IMR-90 (cell line): ENCODE measurements around the gene GAPVD1. TPM values are rescaled to one million over a fixed set of nuclear protein-coding genes. Genes with fewer than 3 reads are reported as not detected.
A peak's percentile ranks its signal among the peaks of the same experiment; 100 is the strongest.

Experiments used
- ATAC-seq: fragments of 200-7000 bp; cut with Tn5 transposase; 2 replicates; pipeline ENCODE4 v1.9.1; 2020; ENCODE audit warnings: low read depth, mild to moderate bottlenecking, moderate library complexity
- BruUV-seq: library from RNA; stranded (reverse); fragments of 400-500 nt; replicated peaks from 2 replicates; lab custom pipeline; 2021; lab: Mats Ljungman, UMichigan
- CTCF ChIA-PET: fragments of 300-600 bp; formaldehyde crosslinking; extraction: SDS; loops from one replicate; lab custom pipeline; 2021; ENCODE audit warnings: antibody characterized with exemption; lab: Yijun Ruan, JAX
- POLR2A ChIA-PET: fragments of 300-600 bp; sonication (Branson Sonifier 250); formaldehyde crosslinking; loops from one replicate; lab custom pipeline; 2022; ENCODE audit warnings: antibody characterized with exemption; ENCODE audit not compliant: unreplicated experiment; lab: Charles Lee
- DNase-seq: peaks from one replicate; pipeline ENCODE4 v3.0.0; 2013
- H2AFZ ChIP-seq: replicated peaks from 2 replicates; pipeline ENCODE3; 2013; ENCODE audit warnings: low read length, mild to moderate bottlenecking; ENCODE audit not compliant: poor library complexity
- H2AK5ac ChIP-seq: 2 replicates; pipeline ENCODE4 v1.6.1; 2013; ENCODE audit warnings: low read depth, low read length, inconsistent platforms
- H2AK9ac ChIP-seq: replicated peaks from 2 replicates; pipeline ENCODE3; 2013; ENCODE audit warnings: mild to moderate bottlenecking, low read depth, low read length, moderate library complexity; ENCODE audit not compliant: poor library complexity
- H2BK120ac ChIP-seq: 2 replicates; pipeline ENCODE4 v1.6.1; 2013; ENCODE audit warnings: low read depth, low read length, inconsistent platforms
- H2BK15ac ChIP-seq: 3 replicates; pipeline ENCODE4 v1.6.1; 2013; ENCODE audit warnings: low read depth, low read length, inconsistent platforms
- H2BK20ac ChIP-seq: 2 replicates; pipeline ENCODE4 v1.6.1; 2013; ENCODE audit warnings: low read depth, mild to moderate bottlenecking, inconsistent platforms, low read length, moderate library complexity
- H2BK5ac ChIP-seq: 2 replicates; pipeline ENCODE4 v1.6.1; 2013; ENCODE audit warnings: mild to moderate bottlenecking, low read depth, low read length, inconsistent platforms; ENCODE audit not compliant: poor library complexity, severe bottlenecking
- H3K14ac ChIP-seq: replicated peaks from 2 replicates; pipeline ENCODE4 v1.6.1; 2013; ENCODE audit warnings: low read depth, low read length, inconsistent platforms
- H3K18ac ChIP-seq: 2 replicates; pipeline ENCODE4 v1.6.1; 2013; ENCODE audit warnings: low read depth, low read length, control low read depth
- H3K23ac ChIP-seq: 2 replicates; pipeline ENCODE4 v1.6.1; 2013; ENCODE audit warnings: low read depth, low read length, inconsistent platforms
- H3K27ac ChIP-seq: 2 replicates; pipeline ENCODE4 v1.5.1; 2013; ENCODE audit warnings: mild to moderate bottlenecking, control low read depth, low read length; ENCODE audit not compliant: insufficient read depth
- H3K27me3 ChIP-seq: 2 replicates; pipeline ENCODE4 v1.6.1; 2013; ENCODE audit warnings: low read length; ENCODE audit not compliant: control insufficient read depth, insufficient read depth
- H3K36me3 ChIP-seq: 2 replicates; pipeline ENCODE4 v1.6.1; 2013; ENCODE audit warnings: low read length, mixed read lengths; ENCODE audit not compliant: control insufficient read depth, insufficient read depth
- H3K4ac ChIP-seq: 2 replicates; pipeline ENCODE4 v1.6.1; 2013; ENCODE audit warnings: low read depth, low read length, inconsistent platforms
- H3K4me1 ChIP-seq: 2 replicates; pipeline ENCODE4 v1.6.1; 2013; ENCODE audit warnings: low read length, mixed read lengths; ENCODE audit not compliant: control insufficient read depth, insufficient read depth
- H3K4me2 ChIP-seq: 2 replicates; pipeline ENCODE4 v1.6.1; 2013; ENCODE audit warnings: low read depth, mild to moderate bottlenecking, control low read depth, low read length, moderate library complexity
- H3K4me3 ChIP-seq: 2 replicates; pipeline ENCODE4 v1.5.1; 2013; ENCODE audit warnings: low read depth, mild to moderate bottlenecking, control low read depth, low read length, moderate library complexity; ENCODE audit not compliant: insufficient read depth
- H3K56ac ChIP-seq: 2 replicates; pipeline ENCODE4 v1.6.1; 2013; ENCODE audit warnings: low read length, inconsistent platforms; ENCODE audit not compliant: insufficient read depth; ENCODE audit errors: extremely low read depth
- H3K79me1 ChIP-seq, 2 experiments: 2 replicates each; pipeline ENCODE4 v1.6.1; 2013; ENCODE audit warnings: low read length in 2 of 2, inconsistent platforms in 1 of 2, low read depth in 1 of 2
- H3K9ac ChIP-seq: 2 replicates; pipeline ENCODE4 v1.6.1; 2013; ENCODE audit warnings: low read depth, low read length, control low read depth
- H3K9me1 ChIP-seq: 2 replicates; pipeline ENCODE4 v1.6.1; 2013; ENCODE audit warnings: low read length, inconsistent platforms; ENCODE audit not compliant: insufficient read depth
- H3K9me3 ChIP-seq: 2 replicates; pipeline ENCODE4 v1.6.1; 2013; ENCODE audit warnings: low read length; ENCODE audit not compliant: control insufficient read depth, insufficient read depth
- H4K20me1 ChIP-seq: 2 replicates; pipeline ENCODE4 v1.6.1; 2013; ENCODE audit warnings: low read length, inconsistent platforms; ENCODE audit not compliant: insufficient read depth
- H4K5ac ChIP-seq: 2 replicates; pipeline ENCODE4 v1.6.1; 2013; ENCODE audit warnings: mild to moderate bottlenecking, low read depth, low read length, control low read depth
- H4K8ac ChIP-seq, 2 experiments: 2 replicates each; pipeline ENCODE4 v1.6.1; 2013; ENCODE audit warnings: low read depth in 2 of 2, low read length in 2 of 2, control low read depth in 1 of 2, inconsistent platforms in 1 of 2
- H4K91ac ChIP-seq: 2 replicates; pipeline ENCODE4 v1.6.1; 2013; ENCODE audit warnings: low read depth, low read length, inconsistent platforms; ENCODE audit not compliant: insufficient read depth
- BHLHE40 ChIP-seq: fragments of 150-350 bp; IDR thresholded peaks from 2 replicates; pipeline ENCODE4 v1.6.1; 2016; ENCODE audit warnings: mild to moderate bottlenecking, low read depth, low read length
- CEBPB ChIP-seq: IDR thresholded peaks from 2 replicates; pipeline ENCODE4 v1.6.1; 2012; ENCODE audit warnings: low read depth, low read length, improper control_type of control experiment
- CHD1 ChIP-seq: IDR thresholded peaks from 2 replicates; pipeline ENCODE4 v1.6.1; 2012; ENCODE audit warnings: low read depth, low read length, improper control_type of control experiment
- FOS ChIP-seq: fragments of 150-350 bp; IDR thresholded peaks from 2 replicates; pipeline ENCODE4 v1.6.1; 2016; ENCODE audit warnings: low read depth, low read length
- MAFK ChIP-seq: IDR thresholded peaks from 2 replicates; pipeline ENCODE4 v1.6.1; 2012; ENCODE audit warnings: low read depth, low read length, improper control_type of control experiment
- MAZ ChIP-seq: IDR thresholded peaks from 2 replicates; pipeline ENCODE4 v1.6.1; 2012; ENCODE audit warnings: low read depth, mild to moderate bottlenecking, low read length, improper control_type of control experiment, moderate library complexity, borderline replicate concordance
- MXI1 ChIP-seq: IDR thresholded peaks from 2 replicates; pipeline ENCODE4 v1.6.1; 2012; ENCODE audit warnings: low read depth, mild to moderate bottlenecking, low read length, moderate library complexity, borderline replicate concordance
- NFE2L2 ChIP-seq: fragments of 150-350 bp; IDR thresholded peaks from 2 replicates; pipeline ENCODE4 v1.6.1; 2016; ENCODE audit warnings: low read depth, mild to moderate bottlenecking, low read length
- POLR2A ChIP-seq: IDR thresholded peaks from 2 replicates; pipeline ENCODE4 v1.6.1; 2012; ENCODE audit warnings: mild to moderate bottlenecking, low read depth, low read length
- RAD21 ChIP-seq: IDR thresholded peaks from 2 replicates; pipeline ENCODE4 v1.6.1; 2012; ENCODE audit warnings: low read length, improper control_type of control experiment
- RCOR1 ChIP-seq: IDR thresholded peaks from 2 replicates; pipeline ENCODE4 v1.6.1; 2012; ENCODE audit warnings: mild to moderate bottlenecking, low read length, improper control_type of control experiment; ENCODE audit not compliant: insufficient replicate concordance
- RFX5 ChIP-seq: IDR thresholded peaks from 2 replicates; pipeline ENCODE4 v1.8.0; 2012; ENCODE audit warnings: low read depth, mild to moderate bottlenecking, low read length, moderate library complexity
- SMC3 ChIP-seq: fragments of 150-350 bp; IDR thresholded peaks from 2 replicates; pipeline ENCODE4 v1.6.1; 2016; ENCODE audit warnings: low read depth, mild to moderate bottlenecking, antibody characterized with exemption, low read length, moderate library complexity
- WGBS, 2 experiments: methylation state at CpG; one replicate each; pipeline versions ENCODE4 v1.1.5 to v1.1.7; 2013; ENCODE audit warnings: missing lambda C conversion rate in 2 of 2; ENCODE audit not compliant: insufficient read length in 1 of 2; ENCODE audit errors: extremely low coverage in 2 of 2; 5-methylcytosine and 5-hydroxymethylcytosine counted together
- dilution Hi-C: fragments of 300-500 bp; cut with HindIII; formaldehyde crosslinking; loops from one replicate; pipeline ENCODE4 v1.14.3; 2018; ENCODE audit warnings: low sequenced_read_pairs; ENCODE audit not compliant: unreplicated experiment
- in situ Hi-C: fragments of 300-500 bp; cut with MboI; formaldehyde crosslinking; loops from 3 replicates; pipeline ENCODE4 v1.14.3; 2019; ENCODE audit warnings: low sequenced_read_pairs, inconsistent platforms, mixed read lengths
- intact Hi-C: fragments of 100-400 bp; cut with micrococcal nuclease; formaldehyde crosslinking; loops from 2 replicates; pipeline ENCODE4 v1.10.0; 2022
- polyA plus RNA-seq, 3 experiments: library from polyadenylated mRNA; depleted of rRNA; stranded (reverse); fragments of >200 nt; gene quantifications; 2 replicates each; pipeline ENCODE4 v1.2.3, GENCODE V29; 2012; ENCODE audit warnings: low replicate concordance in 1 of 3
- total RNA-seq: library from RNA; depleted of rRNA; stranded (reverse); fragments of >200 nt; gene quantifications from 2 replicates; pipeline ENCODE4 v1.2.3, GENCODE V29; 2012
- TF ChIP-seq, protein P1 (sequence below): conservative IDR thresholded peaks from 2 replicates; pipeline ENCODE4 v1.5.1; 2012; ENCODE audit warnings: mild to moderate bottlenecking, low read depth, low read length, improper control_type of control experiment
- TF ChIP-seq, protein P2 (sequence below): fragments of 150-350 bp; IDR thresholded peaks from 2 replicates; pipeline ENCODE4 v1.6.1; 2017; ENCODE audit warnings: mild to moderate bottlenecking, antibody characterized with exemption, low read length, low read depth
- TF ChIP-seq, protein P3 (sequence below): fragments of 150-350 bp; IDR thresholded peaks from 2 replicates; pipeline ENCODE4 v1.6.1; 2016; ENCODE audit warnings: low read depth, mild to moderate bottlenecking, low read length, moderate library complexity, borderline replicate concordance

The GAPVD1 gene
- total and polyA plus RNA-seq, 2 of the 4 experiments (the other 2 are of a cell fraction): 13.8 to 50.9 TPM

DNA sequence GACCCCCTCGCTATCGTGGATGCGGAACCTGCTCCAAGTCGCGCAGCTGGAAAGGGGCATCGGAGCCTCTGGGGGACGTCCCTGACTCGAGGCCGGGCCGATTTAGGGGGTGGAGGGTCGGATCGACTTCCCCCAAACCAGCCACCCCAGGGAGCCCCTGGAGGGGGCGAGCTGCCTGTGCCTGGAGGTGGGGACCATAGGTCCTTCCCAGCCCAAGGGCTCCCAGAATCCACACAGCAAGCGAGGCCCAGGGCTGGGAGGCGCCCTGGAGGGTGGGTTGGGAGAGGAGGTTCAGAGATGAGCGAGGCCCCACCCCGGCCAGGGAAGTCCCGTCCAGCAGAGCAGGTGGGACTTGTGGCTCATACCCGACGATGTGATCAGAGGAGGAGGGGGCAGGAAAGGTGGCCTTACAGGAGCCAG is 147.6 kb downstream of the GAPVD1 start:
- H3K23ac ChIP-seq: no peak overlapping the region
- peak overlapping the region; percentile 85; the same call in 1 of the 2 replicates for H3K4ac ChIP-seq
- no peaks in the 10 kb centered on the region for H3K27me3 ChIP-seq
- peaks cover 2% of the 10 kb centered on the region; the same call in 1 of the 2 replicates for H3K9me3 ChIP-seq
- BruUV-seq: no TSS peak
- H3K27ac ChIP-seq: no peak overlapping the region
- DNase-seq (no peak), ATAC-seq (no peak)
- no peak overlapping the region for H2BK120ac ChIP-seq
- dilution Hi-C loops: no loop called here
- H2AFZ ChIP-seq: no peak overlapping the region
- peak overlapping the region; percentile 91 for H2BK5ac ChIP-seq
- no peak overlapping the region for H4K8ac ChIP-seq
- no peak overlapping the region for H2BK20ac ChIP-seq
- peaks cover 8% of the 10 kb centered on the region for H3K9me1 ChIP-seq
- no peak overlapping the region for H3K14ac ChIP-seq
- peak overlapping the region; percentile 84 for H2AK9ac ChIP-seq
- peak overlapping the region; percentile 74; the same call in 1 of the 3 replicates for H2BK15ac ChIP-seq
- ChIA-PET POLR2A (no interaction called here), CTCF (no interaction called here)
- no peaks in the 10 kb centered on the region for H4K20me1 ChIP-seq
- no peak overlapping the region for H3K56ac ChIP-seq
- peak overlapping the region; percentile 97; the same call in 1 of the 2 replicates for H2AK5ac ChIP-seq
- peaks cover 3% of the 10 kb centered on the region; the same call in 1 of the 2 replicates for H3K4me1 ChIP-seq
- peaks cover 0 to 6% of the 10 kb centered on the region in 2 experiments; a peak in 1 of 4 replicates for H3K79me1 ChIP-seq
- H3K4me3 ChIP-seq: no peak overlapping the region
- intact Hi-C loops: loop anchor here (2.0 to 10.0 kb wide), 4 partner anchors 150 to 1086 kb away; partner anchors contain the start of gene MAPKAP1
- peak overlapping the region; percentile 30; the same call in 1 of the 2 replicates for H4K91ac ChIP-seq
- H4K5ac ChIP-seq: no peak overlapping the region
- no peak overlapping the region for H3K9ac ChIP-seq
- H3K18ac ChIP-seq: no peak overlapping the region
- TF ChIP-seq RCOR1 (no peak), SMC3 (no peak), POLR2A (no peak), CEBPB (no peak), NFE2L2 (no peak), MAFK (no peak), BHLHE40 (no peak), RFX5 (no peak), CHD1 (no peak), MAZ (no peak), MXI1 (no peak), RAD21 (no peak), FOS (no peak)
- TF ChIP-seq, protein P1, sequence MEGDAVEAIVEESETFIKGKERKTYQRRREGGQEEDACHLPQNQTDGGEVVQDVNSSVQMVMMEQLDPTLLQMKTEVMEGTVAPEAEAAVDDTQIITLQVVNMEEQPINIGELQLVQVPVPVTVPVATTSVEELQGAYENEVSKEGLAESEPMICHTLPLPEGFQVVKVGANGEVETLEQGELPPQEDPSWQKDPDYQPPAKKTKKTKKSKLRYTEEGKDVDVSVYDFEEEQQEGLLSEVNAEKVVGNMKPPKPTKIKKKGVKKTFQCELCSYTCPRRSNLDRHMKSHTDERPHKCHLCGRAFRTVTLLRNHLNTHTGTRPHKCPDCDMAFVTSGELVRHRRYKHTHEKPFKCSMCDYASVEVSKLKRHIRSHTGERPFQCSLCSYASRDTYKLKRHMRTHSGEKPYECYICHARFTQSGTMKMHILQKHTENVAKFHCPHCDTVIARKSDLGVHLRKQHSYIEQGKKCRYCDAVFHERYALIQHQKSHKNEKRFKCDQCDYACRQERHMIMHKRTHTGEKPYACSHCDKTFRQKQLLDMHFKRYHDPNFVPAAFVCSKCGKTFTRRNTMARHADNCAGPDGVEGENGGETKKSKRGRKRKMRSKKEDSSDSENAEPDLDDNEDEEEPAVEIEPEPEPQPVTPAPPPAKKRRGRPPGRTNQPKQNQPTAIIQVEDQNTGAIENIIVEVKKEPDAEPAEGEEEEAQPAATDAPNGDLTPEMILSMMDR: no peak
- TF ChIP-seq, protein P2, sequence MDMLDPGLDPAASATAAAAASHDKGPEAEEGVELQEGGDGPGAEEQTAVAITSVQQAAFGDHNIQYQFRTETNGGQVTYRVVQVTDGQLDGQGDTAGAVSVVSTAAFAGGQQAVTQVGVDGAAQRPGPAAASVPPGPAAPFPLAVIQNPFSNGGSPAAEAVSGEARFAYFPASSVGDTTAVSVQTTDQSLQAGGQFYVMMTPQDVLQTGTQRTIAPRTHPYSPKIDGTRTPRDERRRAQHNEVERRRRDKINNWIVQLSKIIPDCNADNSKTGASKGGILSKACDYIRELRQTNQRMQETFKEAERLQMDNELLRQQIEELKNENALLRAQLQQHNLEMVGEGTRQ: no peak
- TF ChIP-seq, protein P3, sequence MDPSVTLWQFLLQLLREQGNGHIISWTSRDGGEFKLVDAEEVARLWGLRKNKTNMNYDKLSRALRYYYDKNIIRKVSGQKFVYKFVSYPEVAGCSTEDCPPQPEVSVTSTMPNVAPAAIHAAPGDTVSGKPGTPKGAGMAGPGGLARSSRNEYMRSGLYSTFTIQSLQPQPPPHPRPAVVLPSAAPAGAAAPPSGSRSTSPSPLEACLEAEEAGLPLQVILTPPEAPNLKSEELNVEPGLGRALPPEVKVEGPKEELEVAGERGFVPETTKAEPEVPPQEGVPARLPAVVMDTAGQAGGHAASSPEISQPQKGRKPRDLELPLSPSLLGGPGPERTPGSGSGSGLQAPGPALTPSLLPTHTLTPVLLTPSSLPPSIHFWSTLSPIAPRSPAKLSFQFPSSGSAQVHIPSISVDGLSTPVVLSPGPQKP: no peak
- H3K4me2 ChIP-seq: no peak overlapping the region
- no peaks in the 10 kb centered on the region for H3K36me3 ChIP-seq
- WGBS, 2 experiments: 100% methylated on average over 5 of the region's 20 CpGs; no CpG with 5 or more reads in 1 of the 2 experiments
- in situ Hi-C loops: loop anchor here (5.0 to 25.0 kb wide), 4 partner anchors 226 to 1078 kb away; no protein-coding TSS in a partner anchor
